DMS79 (cell line): Measurements from ENCODE around the gene BTG1.

ENCODE experiments used
- DNase-seq: peaks from one replicate; lab custom pipeline; 2025; lab: John Stamatoyannopoulos, UW

Gene BTG1, protein sequence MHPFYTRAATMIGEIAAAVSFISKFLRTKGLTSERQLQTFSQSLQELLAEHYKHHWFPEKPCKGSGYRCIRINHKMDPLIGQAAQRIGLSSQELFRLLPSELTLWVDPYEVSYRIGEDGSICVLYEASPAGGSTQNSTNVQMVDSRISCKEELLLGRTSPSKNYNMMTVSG

GRCh38 chr12:92145731-92146496, at the start of gene BTG1:
Gene BTG1 (minus strand): TSS chr12:92145846. CDS start chr12:92145535, 311 bp downstream.
- peak; percentile 99 for DNase-seq

DNA sequence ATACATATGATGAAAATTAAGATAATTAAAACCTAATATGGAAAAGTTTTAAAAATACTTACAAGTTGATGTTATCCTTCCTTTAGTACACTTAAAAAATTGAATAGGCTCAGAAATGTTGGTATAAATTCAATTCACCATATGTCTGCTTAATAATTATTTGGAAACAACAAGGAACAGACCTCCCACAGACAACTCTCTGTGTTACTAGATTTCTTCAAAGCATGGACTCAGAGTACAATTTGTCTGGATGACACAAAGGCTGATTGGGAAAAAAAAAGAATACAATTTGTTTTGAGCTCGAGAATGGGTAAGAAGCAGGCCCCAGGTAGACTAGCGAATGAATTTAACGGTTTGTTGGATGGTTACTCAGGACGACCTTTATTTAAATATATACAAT, 48.9 kb upstream of the BTG1 start:
- DNase-seq = no peak

- DNase-seq = no peak
Measured at GRCh38 chr12:92193846-92194245, 48.2 kb upstream of the BTG1 start.

GRCh38 chr12:92193063-92193462, 47.4 kb upstream of the BTG1 start:
- no peak for DNase-seq

- no peak for DNase-seq
Measured at GRCh38 chr12:92192360-92192759, 46.7 kb upstream of the BTG1 start.

- DNase-seq = no peak
Measured at GRCh38 chr12:92191061-92191460, 45.4 kb upstream of the BTG1 start.

DNA sequence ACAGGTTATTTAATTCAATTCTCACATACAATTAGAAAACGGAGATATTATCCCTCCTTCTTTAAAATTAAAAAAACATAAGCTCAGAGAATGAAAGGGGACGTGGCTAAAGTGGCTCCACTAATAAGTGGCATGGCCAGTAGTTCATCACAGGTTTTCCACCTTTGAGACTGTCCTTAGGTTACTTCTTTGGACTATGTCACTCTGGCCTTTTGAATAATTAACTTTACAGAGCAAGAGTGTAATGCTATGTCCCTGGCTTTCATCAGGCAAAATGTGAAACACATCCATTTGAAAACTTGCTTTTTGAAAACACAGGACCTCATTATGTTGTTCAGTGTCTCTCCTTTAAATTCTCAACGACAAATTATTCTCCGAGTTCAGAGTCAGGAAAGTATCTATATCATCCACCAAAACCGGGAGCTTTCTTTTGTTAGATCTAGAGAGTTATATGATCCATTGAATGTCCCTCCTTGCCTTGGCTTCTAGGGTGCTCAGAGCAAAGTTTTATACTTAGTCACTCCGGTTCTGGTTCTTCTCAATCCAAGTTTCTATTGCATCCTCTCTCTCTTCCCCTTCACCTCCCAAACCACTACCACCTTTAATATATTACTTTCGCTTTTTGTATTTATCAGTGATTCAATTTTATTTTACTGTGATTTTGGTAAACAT, 43.0 kb upstream of the BTG1 start:
- no peak for DNase-seq

GRCh38 chr12:92186038-92186470, 40.4 kb upstream of the BTG1 start:
- DNase-seq = no peak

DNA sequence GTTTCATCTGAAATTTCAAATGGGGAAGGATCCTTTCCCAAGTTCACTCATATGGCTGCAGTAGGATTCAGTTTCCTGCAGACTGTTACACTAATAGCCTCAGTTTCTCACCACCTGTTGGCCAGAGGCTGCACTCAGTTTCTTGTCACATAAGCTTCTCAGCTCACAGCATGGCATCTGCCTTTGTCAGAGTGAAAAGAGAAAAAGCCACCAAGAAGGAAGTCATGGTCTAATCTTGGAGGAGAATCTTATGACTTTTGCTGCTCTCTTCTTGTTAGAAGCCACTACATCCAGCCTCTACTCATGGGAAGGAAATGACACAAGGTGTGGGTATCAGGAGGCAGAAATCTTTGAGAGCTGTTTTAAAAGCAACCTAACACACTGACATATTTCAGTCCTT, 39.4 kb upstream of the BTG1 start:
- DNase-seq = no peak

DNA sequence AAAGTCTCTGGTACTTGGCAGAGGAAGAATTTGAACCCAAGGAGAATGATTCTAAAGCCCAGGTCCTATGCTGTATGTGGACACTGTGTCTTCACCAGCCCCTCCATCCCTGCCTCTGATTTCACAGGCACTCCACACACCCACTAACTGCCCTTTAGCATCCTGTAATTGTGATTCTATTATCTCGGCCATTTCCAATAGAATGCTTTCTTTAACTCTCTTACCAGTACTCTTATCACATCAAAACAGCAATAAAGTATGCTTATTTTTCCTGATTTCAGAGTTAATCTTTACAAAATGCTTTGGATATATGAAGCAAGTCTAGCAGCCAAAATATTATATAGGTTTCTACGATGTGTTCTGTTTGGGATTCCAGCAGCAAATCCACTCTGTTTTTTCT, 37.9 kb upstream of the BTG1 start:
- DNase-seq = no peak

- no peak for DNase-seq
Measured at GRCh38 chr12:92178340-92178739, 32.7 kb upstream of the BTG1 start.

DNA sequence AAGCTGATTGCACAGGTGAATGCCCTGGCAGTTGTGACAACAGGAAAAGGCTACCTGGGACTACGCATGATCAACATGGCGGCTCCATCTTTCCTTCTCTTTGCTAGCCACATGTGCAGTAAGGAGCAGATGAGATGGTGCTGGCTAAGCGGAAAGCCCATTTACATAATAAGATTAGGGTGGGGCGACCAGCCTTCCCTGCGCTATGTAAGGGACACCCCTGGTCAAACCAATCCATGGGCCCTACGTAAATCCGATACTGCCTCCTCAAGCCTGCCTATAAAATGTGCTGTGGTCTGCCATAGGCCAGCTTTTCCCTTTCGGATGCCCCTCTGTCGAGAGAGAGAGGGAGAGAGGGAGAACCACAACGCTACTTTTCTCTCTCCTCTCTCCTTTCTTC, 31.0 kb upstream of the BTG1 start:
- DNase-seq = no peak

GRCh38 chr12:92175961-92176360, 30.3 kb upstream of the BTG1 start:
- DNase-seq = no peak

DNA sequence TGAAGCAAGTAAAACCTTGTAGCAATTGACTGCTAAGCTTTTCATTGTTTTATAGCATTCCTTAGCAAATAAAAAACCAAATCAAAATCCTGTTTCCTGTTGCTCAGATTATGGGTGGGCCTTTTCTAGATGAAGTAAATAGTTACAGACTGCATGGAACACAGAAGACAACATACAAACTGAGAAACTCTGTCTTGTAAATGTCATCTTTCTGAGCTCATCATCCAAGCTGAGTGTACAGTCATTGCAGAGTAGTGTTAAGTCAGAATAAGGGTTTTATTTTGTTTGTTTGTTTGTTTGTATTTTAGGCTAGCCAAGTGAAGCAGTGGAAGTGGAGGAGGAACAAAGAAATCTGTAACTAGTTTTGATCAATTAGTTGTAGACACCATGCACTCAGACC, 24.4 kb upstream of the BTG1 start:
- no peak for DNase-seq

DNA sequence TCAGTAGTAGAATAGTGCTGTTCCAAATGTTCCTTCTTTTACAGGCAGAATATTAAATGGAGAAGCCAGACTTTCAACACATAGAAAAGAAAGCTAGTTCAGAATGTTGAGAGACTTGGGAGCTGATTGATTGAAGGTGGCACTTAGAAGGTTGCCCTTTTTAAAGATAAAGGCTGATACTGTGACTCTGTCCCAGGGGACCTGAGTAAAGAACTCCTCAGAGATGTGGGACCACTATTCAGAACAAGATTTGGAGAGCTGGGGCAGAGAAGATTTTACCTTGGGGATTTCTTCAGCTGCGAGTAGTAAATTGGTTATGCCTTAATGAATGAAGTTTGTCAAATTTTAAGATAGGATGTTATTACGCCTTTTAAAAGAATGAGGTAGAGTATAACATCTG, 21.4 kb upstream of the BTG1 start:
- DNase-seq = no peak

DNA sequence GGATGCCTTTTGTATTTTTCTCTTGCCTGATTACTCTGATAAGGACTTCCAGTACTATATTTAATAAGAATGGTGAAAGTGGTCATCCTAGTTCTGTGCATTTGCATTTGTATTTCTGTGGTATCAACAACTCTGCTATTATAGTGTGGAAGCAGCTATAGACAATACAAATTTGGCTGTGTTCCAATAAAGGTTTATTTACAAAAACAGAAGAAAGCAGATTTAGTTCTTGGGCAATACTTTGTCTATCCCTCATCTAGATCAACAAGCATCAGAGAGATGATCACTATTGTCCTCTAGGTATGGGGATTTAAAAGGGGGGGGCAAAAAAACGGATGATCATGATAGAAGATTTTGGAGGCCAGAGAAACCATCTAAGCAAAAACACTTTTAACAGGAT, 19.1 kb upstream of the BTG1 start:
- no peak for DNase-seq

DNA sequence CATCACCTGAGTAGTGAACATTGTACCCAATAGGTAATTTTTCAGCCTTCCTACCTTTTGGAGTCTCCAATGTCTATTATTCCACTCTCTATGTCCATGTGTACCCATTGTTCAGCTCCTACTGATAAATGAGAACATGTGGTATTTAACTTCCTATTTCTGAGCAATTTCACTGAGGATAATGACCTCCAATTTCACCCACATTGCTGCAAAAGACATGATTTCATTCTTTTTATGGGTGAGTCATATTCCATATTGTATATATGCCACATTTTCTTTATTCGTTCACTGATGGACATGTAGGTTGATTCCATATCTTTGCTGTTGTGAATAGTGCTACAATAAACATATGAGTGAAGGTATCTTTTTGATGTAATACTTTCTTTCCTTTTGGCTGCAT, 16.4 kb upstream of the BTG1 start:
- DNase-seq = no peak

DNA sequence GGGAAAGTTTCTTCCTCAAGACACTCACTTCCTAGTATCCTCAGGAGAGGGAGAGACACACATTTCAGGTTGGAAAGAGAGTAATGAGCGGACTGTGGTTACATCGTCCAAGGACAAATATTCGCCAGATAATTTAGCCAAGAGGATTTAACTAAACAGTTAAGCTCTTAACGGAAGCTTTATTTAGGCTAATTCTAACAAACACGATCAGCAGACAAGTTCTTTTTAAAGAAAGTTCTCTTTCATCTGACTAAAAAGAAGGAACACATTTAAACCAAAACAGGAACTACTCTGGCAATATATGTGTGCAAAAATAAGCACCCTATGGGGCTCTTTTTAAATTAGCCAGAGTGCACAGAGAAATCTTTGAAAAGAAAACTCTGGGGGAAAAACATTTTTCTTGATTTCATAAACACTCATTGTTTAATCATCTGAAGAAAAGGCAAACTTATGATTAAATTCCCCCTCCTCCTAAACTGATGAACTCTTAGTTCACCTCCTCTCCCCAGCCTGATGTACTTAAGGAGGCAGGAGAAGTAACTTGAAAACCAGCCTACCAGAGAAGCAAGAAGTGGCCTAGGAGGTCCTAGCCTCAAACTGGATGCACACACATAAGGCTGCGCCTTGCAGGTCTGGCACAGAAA, 13.3 kb upstream of the BTG1 start:
- DNase-seq = no peak

- DNase-seq = no peak
Measured at GRCh38 chr12:92156704-92157395, 11.2 kb upstream of the BTG1 start.

DNA sequence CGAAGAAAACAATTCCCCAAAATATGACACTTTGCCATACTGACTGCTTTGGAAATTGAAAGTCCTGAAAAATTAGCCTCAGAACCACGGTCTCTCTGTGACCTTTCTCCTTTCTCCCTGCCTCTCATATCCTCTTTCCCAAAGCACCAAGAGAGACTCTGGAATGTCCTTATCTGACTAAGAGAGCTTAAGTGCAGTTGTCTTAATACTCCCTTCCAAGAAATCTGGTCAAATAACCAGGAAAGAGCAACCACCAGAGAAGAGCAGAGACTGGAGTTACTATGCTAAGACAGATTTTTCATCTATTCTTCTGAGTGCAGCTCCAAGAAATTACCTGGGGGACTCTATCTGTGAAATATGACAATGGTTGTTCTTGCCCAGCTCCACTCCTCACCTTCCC, 10.5 kb upstream of the BTG1 start:
- no peak for DNase-seq

GRCh38 chr12:92155733-92156132, 10.1 kb upstream of the BTG1 start:
- no peak for DNase-seq

GRCh38 chr12:92151916-92152315, 6.3 kb upstream of the BTG1 start:
- DNase-seq = no peak
